ENCODE measurements around the gene FXYD2.

The FXYD2 gene

GRCh38 chr11:117839380-117839881 is 14.9 kb upstream of the FXYD2 start:
- TF ChIP-seq CTCF (IDR thresholded peaks at IDR 0.05; ENCODE audit: borderline replicate concordance, insufficient read depth, low read depth, low read length) = no peak
- no peak overlapping the region for H3K4me3 ChIP-seq (ENCODE audit: low read depth, low read length)

GRCh38 chr11:117838901-117839300 is 14.4 kb upstream of the FXYD2 start:
- TF ChIP-seq CTCF (IDR thresholded peaks at IDR 0.05; ENCODE audit: borderline replicate concordance, insufficient read depth, low read depth, low read length) = no peak
- no peak overlapping the region for H3K4me3 ChIP-seq (ENCODE audit: low read depth, low read length)

- no peak overlapping the region for H3K4me3 ChIP-seq (ENCODE audit: low read depth, low read length)
- TF ChIP-seq CTCF (IDR thresholded peaks at IDR 0.05; ENCODE audit: borderline replicate concordance, insufficient read depth, low read depth, low read length) = no peak
These were observed 13.2 kb upstream of the FXYD2 start for GRCh38 chr11:117837791-117838190.

- no peak overlapping the region for H3K4me3 ChIP-seq (ENCODE audit: low read depth, low read length)
- TF ChIP-seq CTCF (IDR thresholded peaks at IDR 0.05; ENCODE audit: borderline replicate concordance, insufficient read depth, low read depth, low read length) = no peak
These were observed 12.7 kb upstream of the FXYD2 start for GRCh38 chr11:117837070-117837776.

- TF ChIP-seq CTCF (IDR thresholded peaks at IDR 0.05; ENCODE audit: borderline replicate concordance, insufficient read depth, low read depth, low read length) = no peak
- H3K4me3 ChIP-seq (ENCODE audit: low read depth, low read length) = no peak overlapping the region
These were observed 11.8 kb upstream of the FXYD2 start for GRCh38 chr11:117836077-117836960.

GRCh38 chr11:117835576-117835975 is 11.0 kb upstream of the FXYD2 start:
- H3K4me3 ChIP-seq (ENCODE audit: low read depth, low read length) = no peak overlapping the region
- no peak for TF ChIP-seq CTCF (IDR thresholded peaks at IDR 0.05; ENCODE audit: borderline replicate concordance, insufficient read depth, low read depth, low read length)
